H1 (cell line): ENCODE results near the gene S100P. TPM values are rescaled to one million over a fixed set of nuclear protein-coding genes. Genes with fewer than 3 reads are reported as not detected.

Experiments used
- CTCF ChIA-PET: fragments of 300-600 bp; sonication (Branson Sonifier 250); formaldehyde crosslinking; loops from one replicate; lab custom pipeline; 2021; ENCODE audit not compliant: partially characterized antibody; lab: Charles Lee
- POLR2A ChIA-PET: fragments of 300-600 bp; sonication (Branson Sonifier 250); formaldehyde crosslinking; loops from one replicate; lab custom pipeline; 2021; ENCODE audit warnings: inconsistent platforms; ENCODE audit not compliant: partially characterized antibody; lab: Charles Lee
- DNase-seq, 2 experiments: peaks; one replicate each; pipeline versions ENCODE4 v3.0.0 to v3.0.0-alpha.2; 2010 to 2022; ENCODE audit warnings: low spot score in 2 of 2, low read depth in 1 of 2, mixed read lengths in 1 of 2
- FAIRE-seq: peaks from 2 replicates; lab custom pipeline; 2011; peaks lifted over from hg19 to GRCh38; lab: Jason Lieb, UNC
- H2AFZ ChIP-seq: 2 replicates; pipeline ENCODE4 v1.8.1; 2012; ENCODE audit warnings: low read length, inconsistent platforms
- H2AK5ac ChIP-seq: 2 replicates; pipeline ENCODE4 v1.6.1; 2013; ENCODE audit warnings: low read depth, low read length
- H2BK120ac ChIP-seq: replicated peaks from 2 replicates; pipeline ENCODE3; 2013; ENCODE audit warnings: low read depth, low read length, inconsistent platforms
- H2BK12ac ChIP-seq: 2 replicates; pipeline ENCODE4 v1.6.1; 2013; ENCODE audit warnings: low read depth, low read length
- H2BK15ac ChIP-seq: 2 replicates; pipeline ENCODE4 v1.6.1; 2013; ENCODE audit warnings: low read length
- H2BK20ac ChIP-seq: 2 replicates; pipeline ENCODE4 v1.6.1; 2013; ENCODE audit warnings: low read length
- H2BK5ac ChIP-seq: 2 replicates; pipeline ENCODE4 v1.6.1; 2013; ENCODE audit warnings: low read depth, low read length
- H3K14ac ChIP-seq: 2 replicates; pipeline ENCODE4 v1.6.1; 2013; ENCODE audit warnings: inconsistent platforms; ENCODE audit not compliant: insufficient read length
- H3K18ac ChIP-seq: 2 replicates; pipeline ENCODE4 v1.6.1; 2013; ENCODE audit warnings: low read length; ENCODE audit errors: extremely low read depth
- H3K23ac ChIP-seq: 2 replicates; pipeline ENCODE4 v1.6.1; 2013; ENCODE audit warnings: inconsistent platforms; ENCODE audit not compliant: insufficient read length
- H3K23me2 ChIP-seq: 2 replicates; pipeline ENCODE4 v1.6.1; 2013; ENCODE audit warnings: low read depth, low read length
- H3K27ac ChIP-seq: 2 replicates; pipeline ENCODE4 v1.6.1; 2011; ENCODE audit warnings: low read depth, low read length, inconsistent platforms
- H3K27me3 ChIP-seq, 4 experiments: replicated peaks in 1 of 4; 1 replicate in 1 of 4; 2 replicates in 3 of 4; pipeline versions ENCODE4 v1.6.1 to v1.8.1; 2011 to 2013; ENCODE audit warnings: low read length in 3 of 4, mild to moderate bottlenecking in 3 of 4, inconsistent platforms in 2 of 4, mixed read lengths in 2 of 4, moderate library complexity in 1 of 4; ENCODE audit not compliant: control insufficient read depth in 3 of 4, insufficient read depth in 3 of 4; ENCODE audit errors: extremely low read depth in 1 of 4
- H3K36me3 ChIP-seq, 4 experiments: 2 replicates each; pipeline versions ENCODE4 v1.6.1 to v1.8.1; 2011 to 2013; ENCODE audit warnings: mild to moderate bottlenecking in 4 of 4, low read length in 3 of 4, moderate library complexity in 2 of 4, control low read depth in 1 of 4, inconsistent platforms in 1 of 4; ENCODE audit not compliant: insufficient read depth in 4 of 4, control insufficient read depth in 2 of 4
- H3K4ac ChIP-seq: replicated peaks from 2 replicates; pipeline ENCODE3; 2013; ENCODE audit warnings: low read length, low read depth, mixed read lengths, inconsistent platforms; ENCODE audit not compliant: insufficient read length
- H3K4me1 ChIP-seq, 4 experiments: replicated peaks in 1 of 4; 1 replicate in 1 of 4; 2 replicates in 3 of 4; pipeline versions ENCODE4 v1.6.1 to v1.8.1; 2011 to 2013; ENCODE audit warnings: low read length in 3 of 4, inconsistent platforms in 2 of 4, mixed read lengths in 1 of 4; ENCODE audit not compliant: insufficient read depth in 4 of 4, control insufficient read depth in 3 of 4
- H3K4me2 ChIP-seq, 2 experiments: 2 replicates each; pipeline versions ENCODE4 v1.6.1 to v1.8.1; 2011 to 2013; ENCODE audit warnings: low read depth in 2 of 2, low read length in 2 of 2, control low read depth in 1 of 2, inconsistent platforms in 1 of 2, mild to moderate bottlenecking in 1 of 2; ENCODE audit not compliant: insufficient read depth in 1 of 2
- H3K4me3 ChIP-seq, 4 experiments: fragments of 200-600, 300-600 bp in 1 of 4; sonication (generic), shearing (Covaris generic), sonication (Bioruptor Twin) in 1 of 4; 2 replicates each; pipeline versions ENCODE4 v1.5.1 to v1.8.1; 2011 to 2016; ENCODE audit warnings: low read length in 4 of 4, low read depth in 3 of 4, control low read depth in 2 of 4, inconsistent platforms in 2 of 4, mild to moderate bottlenecking in 2 of 4, mixed read lengths in 1 of 4, moderate library complexity in 1 of 4; ENCODE audit not compliant: insufficient read depth in 2 of 4; ENCODE audit errors: extremely low read depth in 1 of 4
- H3K56ac ChIP-seq: replicated peaks from 2 replicates; pipeline ENCODE3; 2013; ENCODE audit warnings: low read depth, mild to moderate bottlenecking, mixed read lengths, low read length, inconsistent platforms; ENCODE audit not compliant: insufficient read length
- H3K79me1 ChIP-seq: 2 replicates; pipeline ENCODE4 v1.6.1; 2013; ENCODE audit warnings: low read depth, low read length, control low read depth
- H3K79me2 ChIP-seq, 2 experiments: 2 replicates each; pipeline versions ENCODE4 v1.6.1 to v1.8.1; 2012 to 2013; ENCODE audit warnings: low read length in 2 of 2, mild to moderate bottlenecking in 2 of 2, inconsistent platforms in 1 of 2; ENCODE audit not compliant: insufficient read depth in 2 of 2, control insufficient read depth in 1 of 2
- H3K9ac ChIP-seq, 4 experiments: replicated peaks in 1 of 4; 1 replicate in 1 of 4; 2 replicates in 3 of 4; pipeline versions ENCODE4 v1.6.1 to v1.8.1; 2011 to 2013; ENCODE audit warnings: low read depth in 3 of 4, low read length in 3 of 4, control low read depth in 2 of 4, mild to moderate bottlenecking in 2 of 4, moderate library complexity in 2 of 4, inconsistent platforms in 1 of 4; ENCODE audit errors: extremely low read depth in 1 of 4
- H3K9me3 ChIP-seq, 2 experiments: 2 replicates each; pipeline versions ENCODE4 v1.6.1 to v1.8.1; 2012 to 2013; ENCODE audit warnings: mild to moderate bottlenecking in 2 of 2, moderate library complexity in 2 of 2, control low read depth in 1 of 2, inconsistent platforms in 1 of 2, low read depth in 1 of 2, low read length in 1 of 2, mixed read lengths in 1 of 2; ENCODE audit not compliant: insufficient read depth in 2 of 2
- H4K20me1 ChIP-seq, 2 experiments: replicated peaks in 1 of 2; 2 replicates each; pipeline versions ENCODE3 to v1.8.1; 2011 to 2013; ENCODE audit warnings: inconsistent platforms in 2 of 2, low read length in 2 of 2, mild to moderate bottlenecking in 1 of 2; ENCODE audit not compliant: insufficient read depth in 2 of 2, control insufficient read depth in 1 of 2
- H4K5ac ChIP-seq: 2 replicates; pipeline ENCODE4 v1.6.1; 2013; ENCODE audit warnings: low read length, low read depth, mixed read lengths, inconsistent platforms; ENCODE audit not compliant: insufficient read length
- H4K8ac ChIP-seq: 2 replicates; pipeline ENCODE4 v1.8.0; 2013; ENCODE audit warnings: mild to moderate bottlenecking, moderate library complexity, low read length, inconsistent platforms; ENCODE audit not compliant: insufficient read depth; ENCODE audit errors: extremely low read depth
- H4K91ac ChIP-seq: replicated peaks from 2 replicates; pipeline ENCODE3; 2013; ENCODE audit warnings: low read length, mixed read lengths, inconsistent platforms; ENCODE audit not compliant: insufficient read length
- BACH1 ChIP-seq: IDR thresholded peaks from 2 replicates; pipeline ENCODE4 v1.6.1; 2012; ENCODE audit warnings: low read length, improper control_type of control experiment
- CEBPB ChIP-seq: IDR thresholded peaks from 2 replicates; pipeline ENCODE4 v1.6.1; 2012; ENCODE audit warnings: low read depth, low read length
- CREB1 ChIP-seq: IDR thresholded peaks from 2 replicates; pipeline ENCODE4 v1.6.1; 2012; ENCODE audit warnings: inconsistent platforms
- CTBP2 ChIP-seq: IDR thresholded peaks from 2 replicates; pipeline ENCODE4 v1.7.0; 2011; ENCODE audit warnings: borderline replicate concordance, mild to moderate bottlenecking, moderate library complexity, mixed read lengths, low read length; ENCODE audit not compliant: insufficient read depth, insufficient read length
- MAFK ChIP-seq: IDR thresholded peaks from 2 replicates; pipeline ENCODE4 v1.6.1; 2012; ENCODE audit warnings: low read depth, mild to moderate bottlenecking, improper control_type of control experiment, low read length
- NRF1 ChIP-seq: IDR thresholded peaks from 2 replicates; pipeline ENCODE4 v1.6.1; 2011; ENCODE audit warnings: mild to moderate bottlenecking, low read depth, low read length, improper control_type of control experiment
- TBP ChIP-seq: IDR thresholded peaks from 2 replicates; pipeline ENCODE4 v1.6.1; 2011; ENCODE audit warnings: low read depth, low read length, improper control_type of control experiment
- WGBS, 2 experiments: shearing (Covaris generic) in 1 of 2; methylation state at CpG; one replicate each; pipeline versions ENCODE4 v1.1.6 to v1.1.7; 2013 to 2015; ENCODE audit warnings: low lambda C conversion rate in 2 of 2, mixed read lengths in 2 of 2, inconsistent platforms in 1 of 2, low coverage in 1 of 2, missing lambda C conversion rate in 1 of 2; ENCODE audit not compliant: insufficient replicate concordance in 2 of 2, insufficient coverage in 1 of 2, insufficient read length in 1 of 2; ENCODE audit errors: extremely low coverage in 1 of 2, missing lambda C conversion rate in 1 of 2; 5-methylcytosine and 5-hydroxymethylcytosine counted together
- polyA plus RNA-seq, 7 experiments: library from polyadenylated mRNA; depleted of rRNA in 3 of 7; stranded (reverse) in 5 of 7; unstranded in 2 of 7; fragments of >200 nt in 5 of 7; fragments of 200-250 nt in 2 of 7; gene quantifications; 1 replicate in 5 of 7; 2 replicates in 1 of 7; 4 replicates in 1 of 7; pipeline versions ENCODE4 v1.2.1 to v1.2.3, GENCODE V29; 2011 to 2013; ENCODE audit warnings: missing spikeins in 2 of 7, mixed read lengths in 2 of 7
- total RNA-seq: library from RNA; stranded (reverse); fragmentation: NEBNext Ultra II Directional; extraction: Animal tissue kit (Norgen Biotek cat#: 25700); gene quantifications from 2 replicates; pipeline ENCODE4 v1.2.1, GENCODE V29; 2021

The S100P gene
- total and polyA plus RNA-seq, 2 of the 8 experiments (the other 6 are each of a cell fraction or from before 2014, with no cell fraction given), result not detected

GRCh38 chr4:6705646-6706045 lies 12.0 kb downstream of the S100P start:
- DNase-seq (no peak), FAIRE-seq (no peak)
- Histone ChIP-seq H4K8ac (no peak overlapping the region), H2BK20ac (no peak overlapping the region), H3K14ac (no peak overlapping the region), H2BK12ac (no peak overlapping the region), H3K9me3 (peaks cover 3 to 5% of the 10 kb centered on the region in 2 experiments; a peak in 2 of 4 replicates), H3K79me2 (peaks cover 24 to 60% of the 10 kb centered on the region in 2 experiments), H3K18ac (no peak overlapping the region), H4K91ac (no peak overlapping the region), H3K27me3 (no peaks in the 10 kb centered on the region), H2BK120ac (no peak overlapping the region), H3K36me3 (peaks cover 0 to 22% (median 7%) of the 10 kb centered on the region in 4 experiments; a peak in 5 of 8 replicates), H3K4me1 (peaks cover 0 to 17% (median 5%) of the 10 kb centered on the region in 4 experiments; a peak in 6 of 7 replicates), H3K4me2 (no peak overlapping the region), H2AFZ (no peak overlapping the region), H3K27ac (no peak overlapping the region), H2AK5ac (no peak overlapping the region), H3K9ac (no peak overlapping the region), H3K23me2 (peaks cover 14% of the 10 kb centered on the region), H4K20me1 (peaks cover 0 to 7% of the 10 kb centered on the region in 2 experiments), H3K4me3 (no peak overlapping the region), H3K4ac (no peak overlapping the region), H3K79me1 (peaks cover 17% of the 10 kb centered on the region), H2BK15ac (no peak overlapping the region), H2BK5ac (no peak overlapping the region), H4K5ac (no peak overlapping the region), H3K56ac (no peak overlapping the region), H3K23ac (no peak overlapping the region)
- WGBS, 2 experiments, result 96% methylated on average over 2 of the region's 2 CpGs; no CpG with 5 or more reads in 1 of the 2 experiments
- TF ChIP-seq BACH1, result no peak
- no peak for TF ChIP-seq NRF1
- no peak for TF ChIP-seq CREB1
- TF ChIP-seq CEBPB, result no peak
- TF ChIP-seq CTBP2, result no peak
- no peak for TF ChIP-seq MAFK
- no peak for TF ChIP-seq TBP
- CTCF ChIA-PET, result interaction anchor here (1.1 to 1.9 kb wide), 2 partner anchors 31 to 96 kb away, joined by 3 to 6 read pairs; a partner anchor contains a TSS
- POLR2A ChIA-PET, result interaction anchor here (1.2 to 1.3 kb wide), 2 partner anchors 23 to 32 kb away, joined by 4 to 5 read pairs; a partner anchor contains a TSS
